Erythroblast (primary cell): ENCODE data around the gene TAS1R2.

Source experiments
- GATA1 ChIP-seq: IDR thresholded peaks from 2 replicates; pipeline ENCODE4 v1.6.1; 2011; ENCODE audit warnings: low read depth, mild to moderate bottlenecking, control low read depth, low read length, moderate library complexity
- POLR2A ChIP-seq: IDR thresholded peaks from 2 replicates; pipeline ENCODE4 v1.6.1; 2011; ENCODE audit warnings: mild to moderate bottlenecking, low read length

DNA sequence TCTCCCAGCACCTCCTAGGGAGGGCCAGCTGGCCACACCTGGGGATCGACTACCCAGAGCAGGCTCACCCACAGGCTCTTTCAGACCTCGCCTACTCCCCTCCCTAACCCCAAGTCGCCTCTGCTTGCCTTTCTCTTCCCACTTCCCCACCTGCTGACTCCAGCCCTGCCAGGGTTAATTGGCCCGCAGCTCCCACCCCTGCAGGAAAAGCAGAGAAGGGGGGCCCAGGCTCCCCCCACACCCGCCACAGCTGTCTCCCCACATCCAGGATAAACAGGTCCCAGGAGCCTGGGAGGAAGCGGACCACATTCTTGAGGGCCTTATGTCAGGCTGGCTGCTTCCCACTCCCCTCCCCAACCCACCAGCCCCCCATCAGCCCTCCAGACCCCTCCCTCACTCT, 45.0 kb downstream of the TAS1R2 start:
- TF ChIP-seq POLR2A (no peak), GATA1 (no peak)
